Adipocyte (in vitro differentiated cells): ENCODE measurements around the gene SERAC1.
"Not testable (repeated sequence)": the region's sequence is repeated elsewhere in the genome, so short reads cannot be mapped to it uniquely, and the experiment has no call there.

Source experiments
- DNase-seq: peaks from one replicate; pipeline ENCODE4 v3.0.0-alpha.2; 2015; ENCODE audit warnings: low read depth
- H3K27me3 ChIP-seq: replicated peaks from 2 replicates; pipeline ENCODE4 v1.7.0; 2013; ENCODE audit warnings: mild to moderate bottlenecking, low read length, moderate library complexity; ENCODE audit not compliant: control insufficient read depth, insufficient read depth
- H3K36me3 ChIP-seq: 2 replicates; pipeline ENCODE4 v1.7.0; 2013; ENCODE audit warnings: low read length, mild to moderate bottlenecking, moderate library complexity; ENCODE audit not compliant: control insufficient read depth, insufficient read depth, severe bottlenecking
- H3K4me1 ChIP-seq: 2 replicates; pipeline ENCODE4 v1.7.0; 2013; ENCODE audit warnings: mild to moderate bottlenecking, low read length, moderate library complexity; ENCODE audit not compliant: control insufficient read depth, insufficient read depth
- H3K4me3 ChIP-seq: 2 replicates; pipeline ENCODE4 v1.7.0; 2013; ENCODE audit warnings: mild to moderate bottlenecking, low read length, moderate library complexity
- H3K9ac ChIP-seq: 2 replicates; pipeline ENCODE4 v1.7.0; 2013; ENCODE audit warnings: mild to moderate bottlenecking, low read length, moderate library complexity
- H3K9me3 ChIP-seq: 2 replicates; pipeline ENCODE4 v1.7.0; 2013; ENCODE audit warnings: mild to moderate bottlenecking, low read length, moderate library complexity; ENCODE audit not compliant: control insufficient read depth

The SERAC1 gene

DNA sequence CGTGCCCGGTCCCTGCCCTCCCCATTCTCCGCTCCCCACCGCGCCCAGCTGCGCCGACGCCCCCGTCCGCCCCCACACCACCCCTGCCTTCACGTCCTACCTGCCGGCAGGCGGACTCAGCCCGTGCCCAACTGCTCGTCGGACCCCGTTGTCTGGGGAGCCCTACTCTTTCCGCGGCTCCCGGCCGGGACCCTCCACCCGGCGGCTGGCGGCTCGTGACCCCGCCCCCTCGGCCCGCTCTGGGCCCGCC, at the start of gene SERAC1:
Gene SERAC1, minus strand, starts transcription at position 223 of the 250 bp plus-strand sequence. CDS start 9,899 bp downstream, outside the sequence.
- DNase-seq: no peak
- peak within 1 kb of the TSS; percentile 98 for H3K9ac ChIP-seq
- peaks cover 26% of the 10 kb centered on the region for H3K4me1 ChIP-seq
- no peaks in the 10 kb centered on the region for H3K36me3 ChIP-seq
- H3K9me3 ChIP-seq: no peaks in the 10 kb centered on the region
- H3K4me3 ChIP-seq: peak within 1 kb of the TSS; percentile 97
- H3K27me3 ChIP-seq: no peaks in the 10 kb centered on the region

GRCh38 chr6:158213925-158214674, 46.0 kb upstream of the SERAC1 start:
- H3K4me1 ChIP-seq: peaks cover 11% of the 10 kb centered on the region
- H3K4me3 ChIP-seq: no peak overlapping the region
- no peak overlapping the region for H3K9ac ChIP-seq
- H3K27me3 ChIP-seq: no peaks in the 10 kb centered on the region
- no peaks in the 10 kb centered on the region for H3K36me3 ChIP-seq
- H3K9me3 ChIP-seq: no peaks in the 10 kb centered on the region
- DNase-seq: peak; percentile 92

- DNase-seq: peak; percentile 68
- Histone ChIP-seq H3K4me3 (no peak overlapping the region), H3K4me1 (peaks cover 13% of the 10 kb centered on the region), H3K36me3 (no peaks in the 10 kb centered on the region), H3K9ac (peak overlapping the region; percentile 61), H3K9me3 (no peaks in the 10 kb centered on the region), H3K27me3 (no peaks in the 10 kb centered on the region)
Observed at GRCh38 chr6:158211273-158212055, 43.4 kb upstream of the SERAC1 start.

- not testable (repeated sequence) for H3K36me3 ChIP-seq, H3K4me3 ChIP-seq, H3K9me3 ChIP-seq, H3K27me3 ChIP-seq, H3K9ac ChIP-seq, DNase-seq
- H3K4me1 ChIP-seq: peaks cover 13% of the 10 kb centered on the region
Observed at GRCh38 chr6:158209582-158210333, 41.7 kb upstream of the SERAC1 start.

- not testable (repeated sequence) for H3K4me3 ChIP-seq, H3K27me3 ChIP-seq, H3K9me3 ChIP-seq, H3K9ac ChIP-seq, H3K36me3 ChIP-seq, DNase-seq
- H3K4me1 ChIP-seq: peaks cover 13% of the 10 kb centered on the region
Observed at GRCh38 chr6:158208226-158209030, 40.4 kb upstream of the SERAC1 start.

- Histone ChIP-seq H3K27me3 (no peaks in the 10 kb centered on the region), H3K36me3 (no peaks in the 10 kb centered on the region), H3K9me3 (no peaks in the 10 kb centered on the region), H3K4me3 (no peak overlapping the region), H3K4me1 (peaks cover 13% of the 10 kb centered on the region), H3K9ac (no peak overlapping the region)
- peak; percentile 62 for DNase-seq
Observed at GRCh38 chr6:158207422-158207788, 39.3 kb upstream of the SERAC1 start.

GRCh38 chr6:158206740-158207421, 38.8 kb upstream of the SERAC1 start:
- no peaks in the 10 kb centered on the region for H3K9me3 ChIP-seq
- no peak overlapping the region for H3K4me3 ChIP-seq
- peak; percentile 50 for DNase-seq
- no peak overlapping the region for H3K9ac ChIP-seq
- H3K4me1 ChIP-seq: peaks cover 13% of the 10 kb centered on the region
- H3K36me3 ChIP-seq: no peaks in the 10 kb centered on the region
- no peaks in the 10 kb centered on the region for H3K27me3 ChIP-seq

GRCh38 chr6:158205169-158205944, 37.3 kb upstream of the SERAC1 start:
- Histone ChIP-seq H3K4me1 (peaks cover 5% of the 10 kb centered on the region), H3K9me3 (no peaks in the 10 kb centered on the region), H3K4me3 (no peak overlapping the region), H3K36me3 (no peaks in the 10 kb centered on the region), H3K9ac (no peak overlapping the region), H3K27me3 (no peaks in the 10 kb centered on the region)
- DNase-seq: no peak

- no peaks in the 10 kb centered on the region for H3K27me3 ChIP-seq
- H3K9ac ChIP-seq: no peak overlapping the region
- H3K4me1 ChIP-seq: no peaks in the 10 kb centered on the region
- H3K4me3 ChIP-seq: no peak overlapping the region
- no peaks in the 10 kb centered on the region for H3K9me3 ChIP-seq
- no peak for DNase-seq
- peaks cover 6% of the 10 kb centered on the region for H3K36me3 ChIP-seq
Observed at GRCh38 chr6:158198461-158198860, 30.4 kb upstream of the SERAC1 start.
